NCI-H1417 treated with DMSO at 0.1 percent for 48 hours (cell line): ENCODE data around the gene WDR37.

Experiments used
- DNase-seq: peaks from one replicate; lab custom pipeline; 2025; lab: John Stamatoyannopoulos, UW

The WDR37 gene

GRCh38 chr10:1169981-1170866 lies 114.0 kb downstream of the WDR37 start:
- no peak for DNase-seq

DNA sequence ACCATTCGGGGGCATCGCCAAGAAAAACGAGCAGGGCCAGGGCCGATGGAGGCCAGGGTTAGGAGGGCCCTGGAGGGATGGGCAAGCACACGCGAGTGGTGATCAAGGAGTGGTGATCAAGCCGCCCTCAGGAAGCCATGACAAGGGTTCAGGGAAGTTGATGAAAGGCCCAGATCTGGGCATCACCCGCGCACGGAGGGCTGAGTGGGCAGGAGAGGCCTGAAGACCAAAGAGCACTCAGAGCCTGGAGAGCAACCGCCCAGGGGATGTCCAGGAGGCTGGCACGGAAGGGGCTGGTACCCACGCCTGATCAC lies 114.6 kb downstream of the WDR37 start:
- DNase-seq, result no peak

DNA sequence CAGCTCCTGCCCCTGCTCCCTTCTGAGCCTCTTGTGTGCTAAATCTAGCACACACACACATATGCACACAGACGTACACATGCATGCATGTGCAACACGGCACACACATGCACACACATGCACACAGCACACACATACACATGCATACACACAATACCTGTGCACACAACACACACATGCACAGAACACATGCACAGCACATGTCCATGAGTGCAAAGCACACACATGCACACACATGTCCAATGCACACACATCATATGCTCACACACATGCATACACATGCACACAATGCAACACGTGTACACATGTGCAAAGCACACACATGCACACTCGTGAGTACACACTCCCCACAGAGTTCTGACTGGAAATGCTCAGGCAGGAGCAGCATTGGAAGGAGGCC lies 115.0 kb downstream of the WDR37 start:
- DNase-seq, result no peak

GRCh38 chr10:1171586-1171985 lies 115.4 kb downstream of the WDR37 start:
- no peak for DNase-seq

- DNase-seq, result no peak
Observed at GRCh38 chr10:1172256-1172984, 116.2 kb downstream of the WDR37 start.

DNA sequence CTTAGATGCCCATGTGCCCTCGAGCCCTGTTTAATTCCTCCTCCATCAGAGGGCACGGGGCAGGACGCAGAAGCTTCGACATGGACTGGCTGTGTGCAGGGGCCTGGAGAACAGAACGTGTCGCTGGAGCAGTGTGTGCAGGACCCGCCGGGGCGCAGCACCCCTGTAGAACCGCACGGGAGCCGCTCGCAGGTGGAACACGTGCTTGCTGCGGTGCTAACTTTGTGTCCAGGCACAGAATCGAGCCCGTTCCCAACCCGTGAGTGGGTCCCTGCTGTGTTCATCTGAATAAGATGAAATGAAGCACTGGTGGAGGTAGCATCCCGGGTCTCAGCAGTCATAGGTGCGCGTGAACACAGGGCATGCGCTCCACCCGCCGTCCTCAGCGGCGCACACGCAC lies 116.9 kb downstream of the WDR37 start:
- no peak for DNase-seq

- no peak for DNase-seq
Observed at GRCh38 chr10:1174022-1174421, 117.8 kb downstream of the WDR37 start.

- DNase-seq, result no peak
Observed at GRCh38 chr10:1175956-1176565, 119.9 kb downstream of the WDR37 start.

DNA sequence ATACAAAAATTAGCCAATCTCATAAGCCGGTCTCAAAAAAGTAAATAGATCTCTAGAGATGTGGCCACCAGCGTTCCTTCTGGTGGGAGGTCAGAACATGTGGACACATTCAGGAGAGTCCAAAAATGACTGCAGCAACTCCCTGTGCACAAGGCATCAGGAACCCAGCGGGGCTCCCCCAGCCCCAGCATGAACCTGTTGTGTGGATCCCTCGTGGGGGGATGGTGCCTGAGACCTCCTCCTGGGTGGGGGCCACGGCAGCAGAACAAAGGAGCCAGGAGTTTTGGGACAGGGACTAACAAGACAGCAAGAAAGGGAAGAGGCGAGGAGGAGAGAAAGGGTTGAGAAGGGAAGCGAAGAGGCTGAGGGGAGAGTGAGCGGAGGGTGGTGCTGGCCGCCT lies 121.8 kb downstream of the WDR37 start:
- DNase-seq, result no peak

DNA sequence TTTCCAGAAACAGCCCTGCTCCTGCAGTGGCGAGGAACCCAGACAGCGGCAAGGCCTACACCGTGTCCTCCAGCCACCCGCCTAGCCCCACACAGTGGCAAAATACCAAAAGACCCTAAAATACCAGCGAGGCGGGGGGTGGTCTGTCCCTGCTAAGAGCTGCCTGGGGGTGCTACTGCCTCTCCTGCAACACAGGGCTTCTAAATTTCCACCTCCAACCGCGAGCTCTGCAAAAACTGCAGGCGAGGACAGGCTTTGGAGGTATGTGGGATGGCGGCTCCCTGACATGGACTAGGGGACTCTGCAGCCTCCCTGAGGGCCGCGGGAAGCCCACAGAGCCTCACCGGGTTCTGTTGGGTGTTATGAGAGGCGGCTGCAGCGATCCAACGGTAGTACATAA lies 122.3 kb downstream of the WDR37 start:
- no peak for DNase-seq

DNA sequence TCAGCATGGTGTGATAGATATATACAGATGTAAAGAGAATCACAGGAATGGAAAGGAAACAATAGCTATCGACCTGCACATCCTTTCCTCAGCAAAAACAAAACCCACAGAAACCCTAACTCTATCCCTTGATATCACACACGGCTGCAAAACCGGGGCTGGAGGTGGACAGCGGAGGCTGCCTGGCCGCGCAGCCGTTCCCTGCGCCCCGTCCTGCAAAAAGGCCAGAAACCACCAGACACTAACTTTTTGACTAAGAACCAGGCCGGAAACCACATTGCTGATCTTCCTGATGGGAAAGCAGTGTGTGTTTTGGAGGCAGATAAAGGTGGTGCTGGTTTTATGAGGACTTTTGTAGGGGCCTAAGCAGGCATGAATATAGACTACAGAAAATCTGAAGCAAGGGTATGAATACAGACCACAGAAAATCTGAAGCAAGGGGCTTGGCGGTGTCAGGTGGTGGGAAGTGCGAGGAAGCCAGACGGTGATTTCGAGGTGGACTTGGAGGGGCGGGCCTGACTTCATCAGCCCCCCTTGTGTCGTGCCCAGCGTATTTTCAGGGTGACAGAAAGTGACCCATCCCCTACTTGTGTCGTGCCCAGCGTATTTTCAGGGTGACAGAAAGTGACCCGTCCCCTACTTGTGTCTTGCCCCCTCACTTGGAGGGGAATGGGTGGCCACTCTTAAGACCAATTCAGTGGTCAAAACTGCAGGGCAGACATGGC lies 123.3 kb downstream of the WDR37 start:
- no peak for DNase-seq

GRCh38 chr10:1180071-1180730 lies 124.0 kb downstream of the WDR37 start:
- DNase-seq, result no peak

DNA sequence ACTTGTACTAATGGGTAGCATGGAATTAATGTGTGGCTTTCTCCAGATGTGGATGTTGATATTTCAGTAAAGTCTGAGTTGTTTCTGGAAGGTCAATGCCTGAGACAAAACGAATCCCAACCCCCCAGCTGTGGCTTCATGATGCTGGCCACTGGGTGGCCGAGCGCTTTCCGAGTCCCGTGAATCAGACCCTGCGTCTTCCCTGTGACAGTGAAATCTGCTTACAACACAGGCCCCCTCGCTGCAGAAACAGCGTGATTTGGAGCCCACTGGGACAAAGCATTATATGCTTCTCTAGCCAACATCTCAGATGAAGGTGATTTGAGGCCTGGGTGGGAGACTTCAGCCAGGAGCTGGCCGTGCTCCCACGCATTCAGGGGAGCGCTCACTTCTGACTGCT lies 124.7 kb downstream of the WDR37 start:
- no peak for DNase-seq
